22Rv1 (cell line): ENCODE measurements around the gene PPP1R37.

ENCODE experiments used
- ZFX ChIP-seq: fragments of 450-650 bp; IDR thresholded peaks from 2 replicates; pipeline ENCODE4 v1.6.1; 2017; ENCODE audit warnings: antibody characterized with exemption, borderline replicate concordance
- TF ChIP-seq, protein P1 (sequence below): fragments of 450-650 bp; IDR thresholded peaks from 2 replicates; pipeline ENCODE4 v1.5.1; 2017; ENCODE audit warnings: mild to moderate bottlenecking

DNA sequence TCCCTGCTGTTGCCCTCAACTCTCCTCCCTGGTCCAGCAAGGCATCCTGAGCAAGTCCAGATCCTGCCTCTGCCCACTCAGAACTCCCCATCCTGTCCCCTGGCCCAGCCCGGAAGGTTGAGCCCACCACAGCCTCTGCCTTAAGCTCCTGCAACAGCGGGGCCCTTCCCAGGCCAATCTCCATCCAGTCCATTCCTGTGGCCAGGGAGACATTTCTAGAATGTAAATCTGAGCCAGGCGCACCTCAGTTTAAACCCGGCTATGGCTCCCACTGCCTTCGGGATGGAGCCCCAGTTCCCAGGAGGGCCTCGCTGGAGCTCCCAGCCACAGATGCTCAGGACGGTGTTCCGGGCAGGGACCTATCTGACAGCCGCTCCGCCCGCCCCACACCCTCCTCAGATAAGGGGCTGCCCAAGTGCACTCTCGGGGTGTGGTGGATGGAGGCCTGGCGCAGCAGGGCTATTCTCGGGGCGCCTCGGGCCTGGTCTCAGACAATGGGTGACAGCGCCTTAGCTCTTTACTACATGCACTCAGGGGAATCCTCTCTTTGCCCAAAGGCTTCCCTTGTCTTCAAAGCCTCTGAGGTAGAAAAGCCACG lies 79.7 kb downstream of the PPP1R37 start:
- TF ChIP-seq, protein P1, sequence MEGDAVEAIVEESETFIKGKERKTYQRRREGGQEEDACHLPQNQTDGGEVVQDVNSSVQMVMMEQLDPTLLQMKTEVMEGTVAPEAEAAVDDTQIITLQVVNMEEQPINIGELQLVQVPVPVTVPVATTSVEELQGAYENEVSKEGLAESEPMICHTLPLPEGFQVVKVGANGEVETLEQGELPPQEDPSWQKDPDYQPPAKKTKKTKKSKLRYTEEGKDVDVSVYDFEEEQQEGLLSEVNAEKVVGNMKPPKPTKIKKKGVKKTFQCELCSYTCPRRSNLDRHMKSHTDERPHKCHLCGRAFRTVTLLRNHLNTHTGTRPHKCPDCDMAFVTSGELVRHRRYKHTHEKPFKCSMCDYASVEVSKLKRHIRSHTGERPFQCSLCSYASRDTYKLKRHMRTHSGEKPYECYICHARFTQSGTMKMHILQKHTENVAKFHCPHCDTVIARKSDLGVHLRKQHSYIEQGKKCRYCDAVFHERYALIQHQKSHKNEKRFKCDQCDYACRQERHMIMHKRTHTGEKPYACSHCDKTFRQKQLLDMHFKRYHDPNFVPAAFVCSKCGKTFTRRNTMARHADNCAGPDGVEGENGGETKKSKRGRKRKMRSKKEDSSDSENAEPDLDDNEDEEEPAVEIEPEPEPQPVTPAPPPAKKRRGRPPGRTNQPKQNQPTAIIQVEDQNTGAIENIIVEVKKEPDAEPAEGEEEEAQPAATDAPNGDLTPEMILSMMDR, result no peak
- no peak for TF ChIP-seq ZFX
